KMS-11 (cell line): Measurements from ENCODE around the gene TMA7.

Experiments
- H2AFZ ChIP-seq: fragments of 200-600 bp; sonication (generic); 2 replicates; pipeline ENCODE4 v1.6.1; 2016; ENCODE audit warnings: antibody characterized with exemption, mixed run types, low read depth
- H3K27ac ChIP-seq: fragments of 200-600 bp; sonication (generic); 2 replicates; pipeline ENCODE4 v1.6.1; 2016; ENCODE audit warnings: mild to moderate bottlenecking, mixed run types
- H3K27me3 ChIP-seq: fragments of 200-600 bp; sonication (generic); 2 replicates; pipeline ENCODE4 v1.6.1; 2017; ENCODE audit warnings: mild to moderate bottlenecking, low read depth, mixed run types, moderate library complexity; ENCODE audit not compliant: insufficient read depth
- H3K36me3 ChIP-seq: fragments of 200-600 bp; sonication (generic); 2 replicates; pipeline ENCODE4 v1.6.1; 2017; ENCODE audit warnings: mild to moderate bottlenecking, mixed run types; ENCODE audit not compliant: insufficient read depth
- H3K4me1 ChIP-seq: fragments of 200-600 bp; sonication (generic); 2 replicates; pipeline ENCODE4 v1.6.1; 2016; ENCODE audit warnings: mild to moderate bottlenecking, low read depth, mixed run types; ENCODE audit not compliant: poor library complexity, severe bottlenecking
- H3K4me2 ChIP-seq: fragments of 200-600 bp; sonication (generic); 2 replicates; pipeline ENCODE4 v1.7.0; 2016; ENCODE audit warnings: mild to moderate bottlenecking, mixed run types
- H3K4me3 ChIP-seq: fragments of 200-600 bp; sonication (generic); IDR thresholded peaks from 2 replicates; pipeline ENCODE4 v1.6.1; 2017; ENCODE audit warnings: low read depth, low read length, mixed read lengths; ENCODE audit not compliant: insufficient read depth
- H3K79me2 ChIP-seq: fragments of 200-600 bp; sonication (generic); 2 replicates; pipeline ENCODE4 v1.6.1; 2016; ENCODE audit warnings: low read depth, mixed run types; ENCODE audit not compliant: insufficient read depth
- H3K9ac ChIP-seq: fragments of 200-600 bp; sonication (generic); 2 replicates; pipeline ENCODE4 v1.6.1; 2016; ENCODE audit warnings: mild to moderate bottlenecking, mixed run types
- H4K20me1 ChIP-seq: fragments of 200-600 bp; sonication (generic); 2 replicates; pipeline ENCODE4 v1.6.1; 2016; ENCODE audit warnings: mild to moderate bottlenecking, mixed run types; ENCODE audit not compliant: insufficient read depth
- TF ChIP-seq, protein P1 (sequence below): fragments of 200-600 bp; sonication (generic); conservative IDR thresholded peaks from 2 replicates; pipeline ENCODE4 v1.6.1; 2017; ENCODE audit warnings: low read depth, mild to moderate bottlenecking, antibody characterized with exemption, low read length, moderate library complexity, mixed read lengths

The TMA7 gene

DNA sequence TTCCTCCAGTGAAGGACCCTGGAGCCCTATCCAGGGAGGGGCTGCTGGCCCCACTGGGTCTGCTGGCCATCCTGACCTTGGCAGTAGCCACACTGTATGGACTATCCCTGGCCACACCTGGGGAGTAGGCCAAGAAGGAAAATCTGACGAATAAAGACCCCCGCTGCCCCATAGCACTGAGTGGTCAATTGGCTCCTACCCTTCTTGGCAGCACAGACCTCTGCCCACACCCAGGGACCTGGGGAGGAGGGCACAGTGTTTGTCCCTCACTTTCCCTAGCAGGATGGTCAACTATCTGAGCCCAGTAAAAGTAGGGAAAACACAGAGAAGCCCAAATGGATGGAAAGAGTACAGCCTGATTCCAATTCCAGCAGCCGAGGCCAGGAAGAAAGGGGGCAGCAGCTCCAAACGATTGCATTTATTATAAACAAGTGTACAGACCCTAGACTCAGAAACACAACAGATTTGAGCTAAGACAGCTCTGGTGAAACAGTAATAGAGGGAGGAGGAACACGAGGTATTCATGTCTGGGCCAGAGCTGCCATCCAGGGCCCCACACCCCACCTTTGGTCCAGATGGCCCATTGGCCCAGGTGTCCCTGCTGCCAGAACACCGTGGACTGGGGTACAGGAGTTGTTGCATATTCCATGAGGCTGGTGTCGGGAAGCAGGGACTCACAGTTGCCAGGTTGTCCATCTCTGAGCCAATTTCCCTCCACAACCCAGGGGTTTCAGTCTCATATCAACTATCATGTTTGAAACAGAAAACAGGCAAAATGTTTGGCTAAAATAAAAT, 27.6 kb downstream of the TMA7 start:
- no peak overlapping the region for H3K4me3 ChIP-seq
- H3K9ac ChIP-seq = peak overlapping the region; percentile 93; the same call in 1 of the 2 replicates
- no peak overlapping the region for H2AFZ ChIP-seq
- H3K79me2 ChIP-seq = peaks cover 24% of the 10 kb centered on the region; the same call in 1 of the 2 replicates
- H3K36me3 ChIP-seq = no peaks in the 10 kb centered on the region
- no peaks in the 10 kb centered on the region for H3K27me3 ChIP-seq
- no peaks in the 10 kb centered on the region for H4K20me1 ChIP-seq
- TF ChIP-seq, protein P1, sequence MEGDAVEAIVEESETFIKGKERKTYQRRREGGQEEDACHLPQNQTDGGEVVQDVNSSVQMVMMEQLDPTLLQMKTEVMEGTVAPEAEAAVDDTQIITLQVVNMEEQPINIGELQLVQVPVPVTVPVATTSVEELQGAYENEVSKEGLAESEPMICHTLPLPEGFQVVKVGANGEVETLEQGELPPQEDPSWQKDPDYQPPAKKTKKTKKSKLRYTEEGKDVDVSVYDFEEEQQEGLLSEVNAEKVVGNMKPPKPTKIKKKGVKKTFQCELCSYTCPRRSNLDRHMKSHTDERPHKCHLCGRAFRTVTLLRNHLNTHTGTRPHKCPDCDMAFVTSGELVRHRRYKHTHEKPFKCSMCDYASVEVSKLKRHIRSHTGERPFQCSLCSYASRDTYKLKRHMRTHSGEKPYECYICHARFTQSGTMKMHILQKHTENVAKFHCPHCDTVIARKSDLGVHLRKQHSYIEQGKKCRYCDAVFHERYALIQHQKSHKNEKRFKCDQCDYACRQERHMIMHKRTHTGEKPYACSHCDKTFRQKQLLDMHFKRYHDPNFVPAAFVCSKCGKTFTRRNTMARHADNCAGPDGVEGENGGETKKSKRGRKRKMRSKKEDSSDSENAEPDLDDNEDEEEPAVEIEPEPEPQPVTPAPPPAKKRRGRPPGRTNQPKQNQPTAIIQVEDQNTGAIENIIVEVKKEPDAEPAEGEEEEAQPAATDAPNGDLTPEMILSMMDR = no peak
- H3K4me2 ChIP-seq = peak overlapping the region; percentile 92; the same call in 1 of the 2 replicates
- peaks cover 38% of the 10 kb centered on the region for H3K4me1 ChIP-seq
- H3K27ac ChIP-seq = no peak overlapping the region; the same call in 1 of the 2 replicates

DNA sequence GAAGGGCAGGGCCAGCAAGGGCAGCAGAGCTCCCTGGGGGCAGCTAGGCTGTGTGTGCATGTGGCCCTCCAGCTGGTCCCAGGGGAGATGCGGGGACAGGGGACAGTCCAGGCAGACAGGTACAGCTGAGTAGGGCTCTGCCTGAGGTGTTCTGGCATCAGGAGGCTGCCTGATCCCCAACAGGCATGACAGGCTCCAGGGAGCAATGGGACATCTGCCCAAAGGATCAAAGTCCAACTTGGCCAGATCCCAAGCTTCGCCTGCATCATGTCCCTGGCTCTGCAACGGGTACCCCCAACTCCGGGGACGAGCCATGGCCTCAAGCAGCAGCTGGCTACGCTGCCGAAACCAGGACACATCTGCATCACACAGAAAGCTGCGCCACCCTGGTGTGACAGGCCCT, 28.3 kb downstream of the TMA7 start:
- Histone ChIP-seq H3K9ac (no peak overlapping the region), H3K79me2 (peaks cover 24% of the 10 kb centered on the region; the same call in 1 of the 2 replicates), H4K20me1 (no peaks in the 10 kb centered on the region), H3K4me2 (no peak overlapping the region), H3K27me3 (no peaks in the 10 kb centered on the region), H3K4me1 (peaks cover 40% of the 10 kb centered on the region), H3K27ac (no peak overlapping the region), H2AFZ (no peak overlapping the region), H3K36me3 (no peaks in the 10 kb centered on the region), H3K4me3 (no peak overlapping the region)
- TF ChIP-seq, protein P1 = no peak

DNA sequence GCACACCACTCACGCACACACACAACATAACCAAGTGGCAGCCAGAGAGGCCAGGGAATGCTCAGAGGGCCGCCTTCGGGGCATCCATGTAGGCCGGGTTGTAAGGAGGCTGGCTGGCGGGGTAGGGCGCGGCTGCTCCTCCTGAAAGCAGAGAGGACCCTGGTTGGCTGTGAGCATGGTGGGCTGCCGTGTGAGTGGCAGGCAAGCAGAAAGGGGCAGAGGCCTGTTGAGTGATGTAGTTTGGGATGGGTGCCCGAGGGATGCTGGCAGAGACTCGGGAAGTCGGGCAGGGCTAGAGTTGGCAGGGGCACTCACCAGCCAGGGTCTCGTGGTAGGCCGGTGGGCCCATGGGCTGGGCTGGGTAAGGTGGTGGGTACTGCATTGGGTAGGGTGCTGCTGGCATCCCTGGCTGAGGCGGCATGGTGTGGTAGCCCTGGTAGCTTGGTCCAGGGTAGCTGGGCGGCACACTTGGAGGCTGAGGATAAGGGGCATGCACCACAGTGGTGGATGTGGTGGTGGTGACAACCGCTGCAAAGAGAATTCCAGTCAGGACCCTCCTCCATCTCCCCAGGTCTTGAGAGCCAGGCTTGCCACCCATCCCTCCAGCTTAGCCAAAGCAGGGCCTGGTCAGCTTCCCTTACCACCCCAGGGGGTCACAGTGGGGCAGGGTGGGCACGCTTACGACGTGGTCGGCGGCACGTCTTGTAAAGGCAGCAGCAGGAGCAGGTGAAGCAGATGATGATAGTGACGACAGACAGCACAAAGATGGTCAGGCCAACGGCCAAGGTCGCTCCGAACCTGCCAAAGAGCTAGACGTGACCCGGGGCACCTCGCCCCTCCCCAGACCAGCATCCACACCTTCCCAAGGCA, 29.2 kb downstream of the TMA7 start:
- H2AFZ ChIP-seq = no peak overlapping the region
- H4K20me1 ChIP-seq = no peaks in the 10 kb centered on the region
- no peak overlapping the region for H3K27ac ChIP-seq
- H3K4me3 ChIP-seq = no peak overlapping the region
- H3K79me2 ChIP-seq = peaks cover 24% of the 10 kb centered on the region; the same call in 1 of the 2 replicates
- TF ChIP-seq, protein P1 = no peak
- peaks cover 50% of the 10 kb centered on the region for H3K4me1 ChIP-seq
- no peak overlapping the region for H3K4me2 ChIP-seq
- no peaks in the 10 kb centered on the region for H3K36me3 ChIP-seq
- H3K9ac ChIP-seq = no peak overlapping the region
- H3K27me3 ChIP-seq = no peaks in the 10 kb centered on the region

DNA sequence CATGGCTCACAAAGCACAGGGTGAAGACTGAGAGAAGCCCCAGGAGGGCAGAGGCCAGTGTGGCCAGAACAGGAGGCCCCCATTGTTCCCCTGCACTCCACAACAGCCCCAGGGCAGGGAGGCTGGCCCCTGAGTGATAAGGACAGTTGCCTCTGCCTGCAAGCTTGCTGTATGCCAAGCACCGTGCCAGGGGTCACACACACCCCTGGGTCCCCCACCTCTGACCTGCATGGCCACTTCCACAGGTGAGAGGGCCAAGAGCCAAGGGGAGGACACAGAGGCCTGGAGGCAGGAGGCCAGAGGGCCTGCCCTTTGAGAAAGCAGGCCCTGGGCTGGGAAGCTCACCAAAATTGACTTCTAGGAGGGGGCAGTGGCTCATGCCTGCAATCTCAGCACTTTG, 30.2 kb downstream of the TMA7 start:
- Histone ChIP-seq H3K4me3 (no peak overlapping the region), H3K9ac (no peak overlapping the region), H3K79me2 (peaks cover 24% of the 10 kb centered on the region; the same call in 1 of the 2 replicates), H3K4me1 (peaks cover 52% of the 10 kb centered on the region), H3K4me2 (no peak overlapping the region), H3K36me3 (no peaks in the 10 kb centered on the region), H3K27ac (no peak overlapping the region), H4K20me1 (no peaks in the 10 kb centered on the region), H2AFZ (no peak overlapping the region), H3K27me3 (no peaks in the 10 kb centered on the region)
- TF ChIP-seq, protein P1 = no peak
